Skeletal muscle satellite cell (primary cell): Measurements from ENCODE around the gene SLC38A9.

Experiments used
- H3K27me3 ChIP-seq: 2 replicates; pipeline ENCODE4 v1.7.0; 2013; ENCODE audit warnings: low read length; ENCODE audit not compliant: control insufficient read depth, insufficient read depth
- H3K36me3 ChIP-seq: 2 replicates; pipeline ENCODE4 v1.7.0; 2013; ENCODE audit warnings: mild to moderate bottlenecking, control low read depth, low read length; ENCODE audit not compliant: insufficient read depth
- H3K4me1 ChIP-seq: 2 replicates; pipeline ENCODE4 v1.7.0; 2013; ENCODE audit warnings: low read length; ENCODE audit not compliant: control insufficient read depth, insufficient read depth
- H3K4me2 ChIP-seq: 2 replicates; pipeline ENCODE4 v1.7.0; 2013; ENCODE audit warnings: mild to moderate bottlenecking, low read length
- H3K4me3 ChIP-seq: 2 replicates; pipeline ENCODE4 v1.7.0; 2013; ENCODE audit warnings: low read length
- H3K9ac ChIP-seq: 2 replicates; pipeline ENCODE4 v1.7.0; 2013; ENCODE audit warnings: mild to moderate bottlenecking, low read depth, low read length, moderate library complexity
- H3K9me3 ChIP-seq: replicated peaks from 2 replicates; pipeline ENCODE4 v1.7.0; 2013; ENCODE audit warnings: mild to moderate bottlenecking, control low read depth, low read length

SLC38A9 gene

GRCh38 chr5:55680353-55680752 is 31.8 kb downstream of the SLC38A9 start:
- H3K36me3 ChIP-seq = no peaks in the 10 kb centered on the region
- peaks cover 8% of the 10 kb centered on the region for H3K4me1 ChIP-seq
- H3K27me3 ChIP-seq = no peaks in the 10 kb centered on the region
- no peak overlapping the region for H3K4me2 ChIP-seq
- no peak overlapping the region for H3K4me3 ChIP-seq
- no peaks in the 10 kb centered on the region for H3K9me3 ChIP-seq
- no peak overlapping the region for H3K9ac ChIP-seq

- H3K4me2 ChIP-seq = no peak overlapping the region
- H3K36me3 ChIP-seq = no peaks in the 10 kb centered on the region
- H3K9me3 ChIP-seq = no peaks in the 10 kb centered on the region
- H3K27me3 ChIP-seq = no peaks in the 10 kb centered on the region
- no peak overlapping the region for H3K4me3 ChIP-seq
- H3K9ac ChIP-seq = no peak overlapping the region
- peaks cover 14% of the 10 kb centered on the region for H3K4me1 ChIP-seq
These were observed 32.6 kb downstream of the SLC38A9 start for GRCh38 chr5:55679556-55679955.

- Histone ChIP-seq H3K27me3 (no peaks in the 10 kb centered on the region), H3K9me3 (no peaks in the 10 kb centered on the region), H3K4me3 (no peak overlapping the region), H3K4me1 (peaks cover 14% of the 10 kb centered on the region), H3K36me3 (no peaks in the 10 kb centered on the region), H3K9ac (peak overlapping the region; percentile 33), H3K4me2 (no peak overlapping the region)
These were observed 37.0 kb downstream of the SLC38A9 start for GRCh38 chr5:55675119-55675518.

GRCh38 chr5:55674340-55674739 is 37.8 kb downstream of the SLC38A9 start:
- H3K9ac ChIP-seq = no peak overlapping the region
- no peaks in the 10 kb centered on the region for H3K27me3 ChIP-seq
- H3K9me3 ChIP-seq = no peaks in the 10 kb centered on the region
- peaks cover 14% of the 10 kb centered on the region for H3K4me1 ChIP-seq
- H3K4me2 ChIP-seq = no peak overlapping the region
- H3K4me3 ChIP-seq = no peak overlapping the region
- H3K36me3 ChIP-seq = no peaks in the 10 kb centered on the region

- no peaks in the 10 kb centered on the region for H3K36me3 ChIP-seq
- no peak overlapping the region for H3K4me3 ChIP-seq
- H3K4me2 ChIP-seq = no peak overlapping the region
- H3K27me3 ChIP-seq = no peaks in the 10 kb centered on the region
- H3K4me1 ChIP-seq = peaks cover 30% of the 10 kb centered on the region
- H3K9me3 ChIP-seq = no peaks in the 10 kb centered on the region
- H3K9ac ChIP-seq = no peak overlapping the region
These were observed 39.6 kb downstream of the SLC38A9 start for GRCh38 chr5:55672477-55672911.

- H3K9me3 ChIP-seq = no peaks in the 10 kb centered on the region
- no peaks in the 10 kb centered on the region for H3K27me3 ChIP-seq
- H3K9ac ChIP-seq = no peak overlapping the region
- no peak overlapping the region for H3K4me3 ChIP-seq
- H3K4me1 ChIP-seq = peaks cover 30% of the 10 kb centered on the region
- no peak overlapping the region for H3K4me2 ChIP-seq
- no peaks in the 10 kb centered on the region for H3K36me3 ChIP-seq
These were observed 40.1 kb downstream of the SLC38A9 start for GRCh38 chr5:55671975-55672374.

- Histone ChIP-seq H3K4me3 (no peak overlapping the region), H3K4me1 (peaks cover 24% of the 10 kb centered on the region), H3K9ac (no peak overlapping the region), H3K27me3 (no peaks in the 10 kb centered on the region), H3K9me3 (no peaks in the 10 kb centered on the region), H3K4me2 (no peak overlapping the region), H3K36me3 (no peaks in the 10 kb centered on the region)
These were observed 43.8 kb downstream of the SLC38A9 start for GRCh38 chr5:55668356-55668755.

- Histone ChIP-seq H3K4me3 (no peak overlapping the region), H3K27me3 (no peaks in the 10 kb centered on the region), H3K9me3 (no peaks in the 10 kb centered on the region), H3K9ac (no peak overlapping the region), H3K36me3 (no peaks in the 10 kb centered on the region), H3K4me1 (peaks cover 24% of the 10 kb centered on the region), H3K4me2 (no peak overlapping the region)
These were observed 44.2 kb downstream of the SLC38A9 start for GRCh38 chr5:55667938-55668337.

- no peak overlapping the region for H3K9ac ChIP-seq
- no peaks in the 10 kb centered on the region for H3K27me3 ChIP-seq
- H3K9me3 ChIP-seq = no peaks in the 10 kb centered on the region
- H3K4me1 ChIP-seq = peaks cover 24% of the 10 kb centered on the region
- H3K4me3 ChIP-seq = no peak overlapping the region
- H3K36me3 ChIP-seq = peaks cover 10% of the 10 kb centered on the region
- H3K4me2 ChIP-seq = no peak overlapping the region
These were observed 47.1 kb downstream of the SLC38A9 start for GRCh38 chr5:55665065-55665464.

GRCh38 chr5:55657443-55657842 is 54.7 kb downstream of the SLC38A9 start:
- H3K9me3 ChIP-seq = no peaks in the 10 kb centered on the region

GRCh38 chr5:55650386-55650785 is 61.7 kb downstream of the SLC38A9 start:
- H3K36me3 ChIP-seq = peaks cover 6% of the 10 kb centered on the region
- peaks cover 7% of the 10 kb centered on the region for H3K4me1 ChIP-seq
- H3K4me2 ChIP-seq = no peak overlapping the region
- H3K27me3 ChIP-seq = no peaks in the 10 kb centered on the region
- no peaks in the 10 kb centered on the region for H3K9me3 ChIP-seq
- H3K9ac ChIP-seq = no peak overlapping the region
- H3K4me3 ChIP-seq = no peak overlapping the region

More at GRCh38 chr5:55657443-55657842, 54.7 kb downstream of the SLC38A9 start:
- Histone ChIP-seq H3K9ac (no peak overlapping the region), H3K4me2 (no peak overlapping the region), H3K4me3 (no peak overlapping the region), H3K36me3 (peaks cover 14% of the 10 kb centered on the region), H3K27me3 (no peaks in the 10 kb centered on the region), H3K4me1 (no peaks in the 10 kb centered on the region)

- no peak overlapping the region for H3K4me3 ChIP-seq
- H3K27me3 ChIP-seq = no peaks in the 10 kb centered on the region
- H3K4me1 ChIP-seq = peaks cover 11% of the 10 kb centered on the region
- peaks cover 6% of the 10 kb centered on the region for H3K36me3 ChIP-seq
- no peak overlapping the region for H3K4me2 ChIP-seq
- H3K9ac ChIP-seq = no peak overlapping the region
- no peaks in the 10 kb centered on the region for H3K9me3 ChIP-seq
These were observed 62.2 kb downstream of the SLC38A9 start for GRCh38 chr5:55649963-55650362.
